ENCODE measurements around the gene GNAI3.
A peak's percentile ranks its signal among the peaks of the same experiment; 100 is the strongest.

The GNAI3 gene

GRCh38 chr1:109546311-109547109 lies 1.9 kb upstream of the GNAI3 start:
- peak; percentile 83 for DNase-seq

- peak; percentile 11 for DNase-seq
These were observed 723 bp upstream of the GNAI3 start for GRCh38 chr1:109547463-109548320.

- DNase-seq = peak; percentile 28
These were observed 8.1 kb downstream of the GNAI3 start for GRCh38 chr1:109556563-109556962.

DNA sequence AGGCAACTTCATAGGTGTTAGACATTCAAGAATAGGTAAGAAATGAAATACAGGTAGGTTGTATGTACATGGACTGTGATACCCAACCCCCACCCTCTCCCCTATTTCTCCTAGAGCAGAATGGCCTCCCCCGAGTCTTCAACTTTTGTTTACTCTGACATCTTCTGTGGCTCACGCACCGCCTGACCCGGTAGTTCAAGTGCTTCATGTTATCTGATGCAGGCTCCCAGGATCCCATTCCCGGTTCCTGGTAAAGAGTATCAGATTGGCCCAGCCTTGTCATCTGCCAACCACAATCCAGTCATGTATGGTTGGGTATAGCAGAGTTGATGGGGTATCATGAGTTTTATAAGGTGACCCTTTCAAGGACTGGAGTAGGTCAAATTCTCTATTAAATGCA lies 9.1 kb downstream of the GNAI3 start:
- no peak for DNase-seq

DNA sequence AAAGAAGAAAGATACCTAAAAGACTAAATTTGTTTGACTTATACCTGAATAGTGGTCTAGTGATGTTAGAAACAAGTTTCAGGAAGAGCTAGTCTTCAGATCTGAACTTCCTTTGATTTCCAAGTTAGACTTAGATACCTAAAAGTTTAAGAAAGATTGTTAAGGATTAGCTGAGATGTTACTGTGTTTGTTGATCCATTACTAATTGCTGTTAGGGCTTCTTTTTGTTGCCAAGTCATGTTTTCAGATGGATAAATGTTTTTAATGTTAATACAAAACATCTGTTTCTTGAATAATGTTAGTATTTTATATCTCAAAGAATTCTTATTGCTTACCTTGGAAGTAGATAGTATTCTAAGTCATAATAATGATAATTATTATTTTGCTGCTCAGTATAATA lies 11.6 kb downstream of the GNAI3 start:
- no peak for DNase-seq

GRCh38 chr1:109564194-109564878 lies 15.9 kb downstream of the GNAI3 start:
- DNase-seq = no peak

DNA sequence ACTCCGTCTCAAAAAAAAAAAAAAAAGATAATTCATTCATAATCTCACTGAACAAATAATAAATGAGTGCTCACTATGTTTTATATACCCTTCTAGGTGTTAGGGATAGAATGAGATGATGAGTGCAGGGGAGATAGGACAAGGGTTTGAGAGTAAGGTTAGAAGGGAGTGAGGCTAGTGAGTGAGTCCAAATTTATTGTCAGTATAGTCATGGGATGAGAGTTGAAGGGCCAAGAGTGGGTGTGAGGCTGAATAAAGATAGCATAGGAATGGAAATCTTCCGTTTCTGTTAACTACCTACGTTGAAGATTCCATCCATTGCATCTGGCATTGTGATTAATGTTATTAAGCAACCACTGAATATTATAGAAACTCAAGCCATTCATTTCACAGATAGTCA lies 16.8 kb downstream of the GNAI3 start:
- no peak for DNase-seq

DNA sequence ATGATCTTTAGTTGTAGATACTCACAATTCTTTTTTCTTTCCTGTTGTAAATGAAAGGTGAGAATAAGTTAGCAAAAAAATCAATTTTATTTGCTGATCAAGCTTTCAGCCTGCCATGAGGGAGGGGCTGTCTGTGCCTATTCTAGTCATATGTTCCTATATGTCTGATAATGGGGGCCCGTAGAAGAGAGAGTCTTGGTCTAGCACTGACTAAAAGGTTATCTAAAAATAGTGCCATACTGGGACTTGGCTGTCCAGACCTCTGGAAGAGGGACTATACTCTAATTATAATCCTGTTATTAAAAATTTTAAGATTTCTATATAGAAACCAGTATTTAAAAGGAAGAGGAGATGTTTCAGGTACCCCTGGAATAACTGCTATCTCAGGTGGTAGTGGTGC lies 18.6 kb downstream of the GNAI3 start:
- DNase-seq = no peak

GRCh38 chr1:109567877-109568672 lies 19.7 kb downstream of the GNAI3 start:
- DNase-seq = no peak

- no peak for DNase-seq
These were observed 20.9 kb downstream of the GNAI3 start for GRCh38 chr1:109569323-109569722.

GRCh38 chr1:109570414-109570813 lies 22.0 kb downstream of the GNAI3 start:
- no peak for DNase-seq

- DNase-seq = no peak
These were observed 25.4 kb downstream of the GNAI3 start for GRCh38 chr1:109573785-109574184.

DNA sequence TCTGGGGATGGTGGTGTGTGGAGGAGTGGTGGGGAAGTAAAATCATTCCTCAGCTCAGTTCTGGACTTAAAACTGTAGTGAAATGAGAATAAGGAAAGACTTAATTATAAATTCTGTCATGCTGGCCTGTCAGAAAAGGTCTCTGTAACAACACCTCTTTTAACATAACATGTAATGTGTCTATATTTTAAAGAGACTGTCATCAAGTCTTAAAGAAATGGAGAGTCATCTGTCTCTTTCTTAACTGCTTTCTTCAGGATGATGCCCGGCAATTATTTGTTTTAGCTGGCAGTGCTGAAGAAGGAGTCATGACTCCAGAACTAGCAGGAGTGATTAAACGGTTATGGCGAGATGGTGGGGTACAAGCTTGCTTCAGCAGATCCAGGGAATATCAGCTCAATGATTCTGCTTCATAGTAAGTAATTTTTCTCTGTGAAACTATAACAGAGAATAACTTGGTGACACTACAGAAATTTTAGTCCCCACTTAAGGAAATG lies 30.6 kb downstream of the GNAI3 start:
- no peak for DNase-seq

- DNase-seq = no peak
These were observed 31.1 kb downstream of the GNAI3 start for GRCh38 chr1:109579491-109579890.

- no peak for DNase-seq
These were observed 33.6 kb downstream of the GNAI3 start for GRCh38 chr1:109582021-109582420.

DNA sequence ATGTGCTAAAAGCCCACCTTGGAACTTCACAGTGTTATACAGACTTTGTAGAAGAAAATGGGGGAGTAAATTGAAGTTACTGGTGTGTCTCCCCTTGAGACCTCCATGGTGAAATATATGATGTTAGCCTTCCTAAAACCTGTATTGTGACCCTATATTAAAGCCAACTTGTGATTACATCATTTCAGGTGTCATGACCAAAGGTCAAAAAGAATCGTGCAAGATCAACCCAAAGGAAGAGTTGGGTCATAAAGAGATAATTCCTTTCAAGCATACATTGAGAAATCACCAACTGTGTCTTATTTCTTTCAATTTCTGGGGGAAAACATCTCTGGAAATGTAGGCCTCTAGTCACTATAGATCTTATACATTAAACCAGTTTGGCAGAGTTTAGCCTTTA lies 36.4 kb downstream of the GNAI3 start:
- no peak for DNase-seq

DNA sequence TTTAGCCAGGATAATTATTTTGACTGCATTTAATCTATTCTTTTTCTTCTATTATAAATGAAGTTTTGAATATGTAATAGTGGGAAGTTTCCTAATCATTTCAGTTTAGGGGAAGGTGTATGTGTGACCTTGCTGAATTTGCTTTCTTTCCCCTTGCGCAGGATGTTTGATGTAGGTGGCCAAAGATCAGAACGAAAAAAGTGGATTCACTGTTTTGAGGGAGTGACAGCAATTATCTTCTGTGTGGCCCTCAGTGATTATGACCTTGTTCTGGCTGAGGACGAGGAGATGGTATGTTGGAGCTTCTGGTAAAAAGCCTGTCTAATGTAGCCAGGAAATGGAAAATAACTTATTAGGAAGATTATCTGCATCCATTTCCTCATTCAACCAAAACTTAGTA lies 37.6 kb downstream of the GNAI3 start:
- DNase-seq = no peak

DNA sequence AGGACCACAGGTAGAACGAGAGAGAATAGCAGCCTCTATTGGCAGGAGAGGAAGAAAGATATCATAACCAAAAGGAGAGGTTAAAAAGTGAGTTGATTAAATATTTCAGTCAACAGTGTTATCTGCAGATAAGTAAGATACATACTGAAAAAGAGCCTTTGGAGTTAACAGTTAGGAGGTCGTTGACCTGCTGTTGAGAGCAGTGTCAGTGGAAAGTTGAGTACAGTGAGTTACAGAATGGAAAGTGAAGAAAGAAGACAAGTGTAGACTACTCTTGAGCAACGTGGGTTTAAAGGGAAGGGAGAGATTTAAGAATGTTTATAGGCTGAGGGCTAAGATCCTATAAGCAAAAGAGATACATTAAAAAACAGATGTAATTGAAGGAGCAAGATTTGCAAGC lies 40.8 kb downstream of the GNAI3 start:
- DNase-seq = no peak

GRCh38 chr1:109589679-109590078 lies 41.3 kb downstream of the GNAI3 start:
- DNase-seq = no peak

DNA sequence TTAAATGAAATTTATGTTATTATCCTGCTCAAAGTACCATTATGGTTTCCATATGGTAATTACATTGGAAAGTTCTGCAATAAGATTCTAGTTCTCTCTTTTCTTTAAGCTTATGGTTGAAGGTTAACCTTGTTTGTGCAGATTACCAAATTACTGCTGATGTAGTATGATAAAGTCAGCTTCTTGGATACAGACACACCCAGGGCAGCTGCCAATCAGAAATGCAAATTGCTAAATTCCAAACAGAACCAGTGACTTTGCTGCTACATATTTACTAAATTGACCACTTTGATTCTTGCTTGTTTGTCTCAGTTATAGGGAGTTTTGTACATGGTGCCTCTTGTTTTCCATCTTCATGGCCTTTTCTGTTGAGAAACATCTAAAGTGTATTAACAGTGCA lies 44.5 kb downstream of the GNAI3 start:
- DNase-seq = no peak

GRCh38 chr1:109595531-109595930 lies 47.1 kb downstream of the GNAI3 start:
- DNase-seq = peak; percentile 58

DNA sequence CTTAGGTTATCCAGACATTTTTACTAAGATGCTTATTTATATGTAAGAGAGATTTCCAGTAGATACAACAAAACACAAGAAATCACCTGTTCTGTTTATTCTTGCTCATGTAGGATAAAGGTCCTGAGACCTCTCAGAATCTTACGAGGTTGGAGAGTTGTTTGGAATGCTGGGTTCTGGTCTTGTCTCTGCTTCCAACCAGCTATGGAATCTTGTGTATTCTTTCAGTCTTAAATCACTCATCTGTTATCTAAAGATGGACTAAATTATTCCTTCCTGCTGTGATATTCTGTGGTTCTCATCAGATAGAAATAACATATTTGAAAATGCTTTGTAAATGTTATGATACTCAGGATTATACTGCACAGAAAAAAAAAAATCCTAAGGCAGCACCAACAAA lies 49.7 kb downstream of the GNAI3 start:
- no peak for DNase-seq

- no peak for DNase-seq
These were observed 50.2 kb downstream of the GNAI3 start for GRCh38 chr1:109598655-109599054.

Measured in HCEC 1CT (cell line).